Activated CD4-positive, alpha-beta T cell treated with anti-CD3 and anti-CD28 coated beads, Interleukin-2, amount 50 U/mL, for 24 hours (primary cell): ENCODE results near the gene HNF4A.

Source experiments
- DNase-seq, 2 donors: peaks; one replicate each; pipeline ENCODE4 v3.0.0-alpha.2; 2020; ENCODE audit warnings: low read depth in 1 of 2, low spot score in 1 of 2

HNF4A gene

GRCh38 chr20:44442298-44443070 lies 87.0 kb downstream of the HNF4A start:
- DNase-seq = no peak

GRCh38 chr20:44445742-44446710 lies 90.5 kb downstream of the HNF4A start:
- no peak for DNase-seq

DNA sequence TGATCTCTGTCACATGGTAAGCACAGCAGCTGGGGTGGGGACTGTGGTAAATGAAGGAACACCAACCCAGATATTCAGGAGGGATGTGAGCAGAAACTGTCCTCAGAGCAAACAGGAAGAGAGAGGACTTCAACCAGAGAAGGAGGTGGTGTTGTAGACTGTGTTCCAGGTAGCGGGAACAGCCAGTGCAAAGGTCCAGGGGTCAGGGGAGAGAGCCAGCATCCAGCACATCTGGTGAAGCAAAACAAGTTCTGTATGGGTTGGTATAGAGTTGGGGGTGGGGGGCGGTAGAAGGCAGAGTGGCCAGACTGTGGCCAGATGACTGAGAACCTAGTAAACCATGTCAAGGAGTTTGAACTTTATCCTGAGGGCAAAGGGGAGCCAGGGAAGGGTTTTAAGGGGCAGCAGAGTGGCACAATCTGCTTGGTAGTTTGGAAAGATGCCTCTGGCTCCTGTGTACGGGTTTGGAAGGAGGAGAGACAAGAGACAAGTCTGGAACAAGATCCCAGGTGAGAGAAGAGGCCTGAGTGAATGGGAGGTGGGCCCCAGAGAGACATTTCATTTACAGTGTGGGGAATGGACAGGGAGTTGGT lies 92.4 kb downstream of the HNF4A start:
- DNase-seq = no peak

DNA sequence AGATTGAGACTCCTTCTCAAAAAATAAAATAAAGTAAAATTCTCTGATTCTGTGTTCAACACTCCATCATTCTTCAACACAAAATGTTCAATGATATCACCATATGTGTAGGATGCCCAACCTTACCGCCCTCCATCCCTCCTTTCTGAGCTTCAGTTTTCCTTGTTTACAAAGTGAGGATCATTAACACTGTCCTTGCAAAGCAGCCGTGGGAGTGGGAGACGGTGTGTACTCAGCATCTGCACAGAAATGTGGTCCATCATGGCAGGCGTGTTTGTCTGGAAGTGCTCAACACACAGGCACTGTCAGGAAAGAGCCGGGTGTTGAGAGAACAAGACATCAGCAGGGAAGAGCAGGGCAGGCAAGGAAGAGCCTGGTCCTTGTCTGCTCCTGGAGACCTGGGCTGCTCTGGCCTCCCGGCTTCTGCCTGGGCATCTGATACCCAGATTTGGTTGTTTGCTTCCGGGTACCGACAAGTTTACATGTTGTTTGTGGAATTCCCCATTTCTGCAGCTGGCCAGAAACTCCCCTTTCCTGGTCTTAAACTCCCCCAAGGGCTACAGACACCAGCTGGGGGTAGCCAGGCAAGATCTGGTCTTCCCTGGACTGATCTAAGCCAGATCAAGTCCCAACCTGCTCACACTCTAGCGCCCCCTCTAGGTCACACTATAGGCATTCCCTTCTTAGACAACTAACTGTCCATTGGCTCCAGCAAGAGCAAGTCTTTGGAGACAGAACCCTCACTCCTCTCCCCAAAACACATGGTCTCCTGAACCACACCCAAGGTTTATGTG lies 93.5 kb downstream of the HNF4A start:
- no peak for DNase-seq

- no peak for DNase-seq
These were observed 94.4 kb downstream of the HNF4A start for GRCh38 chr20:44449864-44450263.

- no peak for DNase-seq
These were observed 94.9 kb downstream of the HNF4A start for GRCh38 chr20:44450281-44450889.

- no peak for DNase-seq
These were observed 95.5 kb downstream of the HNF4A start for GRCh38 chr20:44450903-44451450.

GRCh38 chr20:44454306-44454963 lies 98.9 kb downstream of the HNF4A start:
- DNase-seq = no peak

GRCh38 chr20:44455126-44455525 lies 99.6 kb downstream of the HNF4A start:
- DNase-seq = no peak

GRCh38 chr20:44456611-44457010 lies 101.1 kb downstream of the HNF4A start:
- no peak for DNase-seq

GRCh38 chr20:44457016-44457415 lies 101.5 kb downstream of the HNF4A start:
- no peak for DNase-seq

- DNase-seq = no peak
These were observed 103.8 kb downstream of the HNF4A start for GRCh38 chr20:44459271-44459670.

- DNase-seq = no peak
These were observed 105.3 kb downstream of the HNF4A start for GRCh38 chr20:44460795-44461141.

GRCh38 chr20:44461142-44461802 lies 105.8 kb downstream of the HNF4A start:
- no peak for DNase-seq

DNA sequence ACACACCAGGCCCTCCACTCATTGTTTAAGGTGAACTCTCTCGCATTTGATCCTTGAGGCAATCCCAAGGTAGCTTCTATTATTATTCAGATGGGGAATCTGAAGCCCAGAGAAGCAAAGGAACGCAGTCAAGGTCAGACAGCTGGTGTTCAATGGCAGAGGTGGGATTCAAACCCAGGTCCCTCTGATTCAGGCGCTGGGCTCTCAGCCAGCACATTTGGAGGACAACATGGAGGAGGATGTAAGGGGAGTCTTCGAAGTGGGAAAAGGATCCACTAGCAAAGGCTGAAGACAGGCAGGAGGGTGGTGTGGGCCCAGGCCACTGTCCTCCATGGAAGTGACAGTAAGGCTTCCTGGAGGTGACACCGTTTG lies 106.3 kb downstream of the HNF4A start:
- DNase-seq = no peak

GRCh38 chr20:44463466-44463865 lies 108.0 kb downstream of the HNF4A start:
- no peak for DNase-seq

DNA sequence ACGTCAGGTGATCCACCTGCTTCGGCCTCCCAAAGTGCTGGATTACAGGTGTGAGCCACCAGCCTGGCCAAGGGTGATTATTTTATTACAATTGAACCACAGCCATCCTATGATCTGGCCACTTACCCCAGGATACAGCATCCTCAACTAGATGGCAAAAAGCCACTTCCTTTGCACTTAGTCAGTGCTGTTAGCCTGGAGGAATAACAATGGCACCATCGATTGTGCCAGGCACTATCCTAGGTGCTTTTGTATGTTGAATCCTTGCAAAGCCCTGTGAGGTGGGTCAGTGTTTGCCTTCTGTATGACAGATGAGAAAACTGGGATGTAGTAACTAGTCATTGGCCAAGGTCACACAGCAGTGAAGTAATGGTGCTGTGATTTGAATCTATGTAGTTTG lies 109.0 kb downstream of the HNF4A start:
- DNase-seq = no peak

DNA sequence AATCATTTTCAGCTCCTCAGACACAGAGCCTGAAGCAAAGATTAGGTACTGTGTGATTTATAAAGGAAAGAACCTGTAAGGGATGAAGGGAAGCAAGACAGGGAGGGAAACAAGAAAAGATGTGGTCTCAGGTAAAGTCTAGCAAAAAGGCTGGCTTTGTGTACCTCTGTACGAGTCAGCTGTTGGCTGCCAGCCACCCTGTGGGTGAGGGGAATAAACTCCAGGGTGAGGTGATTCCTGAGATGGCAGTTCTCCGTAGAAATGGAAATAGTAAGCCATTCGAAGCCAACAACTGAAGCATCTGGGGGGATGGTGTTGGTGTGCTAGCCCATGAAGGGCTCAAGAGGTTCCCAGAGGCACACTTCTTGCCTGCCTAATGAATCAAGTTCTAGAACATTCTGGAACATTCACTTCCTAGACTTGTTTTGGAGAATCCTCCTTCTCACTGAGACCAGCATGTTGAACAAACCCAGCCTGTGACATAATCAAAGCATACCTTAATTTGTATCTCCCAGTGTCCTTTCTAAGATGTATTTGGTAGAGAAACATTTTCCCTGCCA lies 109.6 kb downstream of the HNF4A start:
- DNase-seq = no peak

GRCh38 chr20:44467289-44467883 lies 111.9 kb downstream of the HNF4A start:
- DNase-seq = no peak
